A549 treated with CpdA at 1 μM for 4 hours (cell line): ENCODE results near the gene TECRL. TPM values are rescaled to one million over a fixed set of nuclear protein-coding genes. Genes with fewer than 3 reads are reported as not detected.

Source experiments
- total RNA-seq: library from RNA; stranded (reverse); fragments of 200-300 nt; extraction: Qiagen RNA extraction; gene quantifications from 5 replicates; pipeline ENCODE4 v1.2.3, GENCODE V29; 2022; ENCODE audit warnings: low read depth

TECRL gene, protein sequence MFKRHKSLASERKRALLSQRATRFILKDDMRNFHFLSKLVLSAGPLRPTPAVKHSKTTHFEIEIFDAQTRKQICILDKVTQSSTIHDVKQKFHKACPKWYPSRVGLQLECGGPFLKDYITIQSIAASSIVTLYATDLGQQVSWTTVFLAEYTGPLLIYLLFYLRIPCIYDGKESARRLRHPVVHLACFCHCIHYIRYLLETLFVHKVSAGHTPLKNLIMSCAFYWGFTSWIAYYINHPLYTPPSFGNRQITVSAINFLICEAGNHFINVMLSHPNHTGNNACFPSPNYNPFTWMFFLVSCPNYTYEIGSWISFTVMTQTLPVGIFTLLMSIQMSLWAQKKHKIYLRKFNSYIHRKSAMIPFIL
- not detected in 5 replicates for total RNA-seq

DNA sequence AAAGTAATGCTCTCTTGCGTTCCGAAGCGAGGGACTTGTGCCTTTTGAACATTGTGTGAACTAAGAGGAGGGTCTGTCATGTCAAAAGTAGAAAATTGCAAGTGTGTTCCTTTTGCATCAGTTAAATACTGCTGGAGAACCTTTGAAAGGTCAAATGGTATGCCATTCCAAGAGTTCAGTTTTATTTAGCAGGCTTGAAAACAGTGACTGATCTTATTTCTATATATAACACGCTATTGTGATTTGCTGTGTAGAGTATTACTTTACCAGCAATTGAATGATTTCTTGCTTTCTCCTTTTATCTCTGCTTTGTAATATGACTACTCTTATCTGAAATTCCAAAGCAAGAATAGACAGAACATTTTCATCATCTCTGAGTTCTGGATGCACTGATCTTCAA is at the start of gene TECRL:
TSS of gene TECRL (minus strand) at position 151 of the 400 bp plus-strand sequence. CDS start at position 52, 99 bp downstream.

